A549 (cell line): ENCODE results near the gene ZNF341. TPM values are rescaled to one million over a fixed set of nuclear protein-coding genes. Genes with fewer than 3 reads are reported as not detected.
A peak's percentile ranks its signal among the peaks of the same experiment; 100 is the strongest.

Experiments
- ATAC-seq, 2 experiments: fragments of 200-7000 bp in 1 of 2; fragments of >200 bp in 1 of 2; cut with Nextera tagmentation in 1 of 2; cut with Tn5 transposase in 1 of 2; 3 replicates each; pipeline versions ENCODE4 v1.8.0 to v1.9.1; 2018 to 2020; ENCODE audit warnings: mild to moderate bottlenecking in 1 of 2, moderate library complexity in 1 of 2
- CTCF ChIA-PET: fragments of 300-600 bp; sonication (Branson Sonifier 250); formaldehyde crosslinking; extraction: SDS; loops from one replicate; lab custom pipeline; 2021; ENCODE audit warnings: antibody characterized with exemption, inconsistent platforms; lab: Yijun Ruan, JAX
- POLR2A ChIA-PET: fragments of 350-600 bp; formaldehyde crosslinking; extraction: SDS; loops from one replicate; lab custom pipeline; 2021; ENCODE audit warnings: antibody characterized with exemption, inconsistent platforms; lab: Yijun Ruan, JAX
- DNase-seq, 2 experiments: peaks; one replicate each; pipeline versions ENCODE4 v3.0.0 to v3.0.0-alpha.2; 2011 to 2016; ENCODE audit warnings: low read depth in 1 of 2, low spot score in 1 of 2
- FAIRE-seq: peaks from 2 replicates; lab custom pipeline; 2011; peaks lifted over from hg19 to GRCh38; lab: Jason Lieb, UNC
- H3K27ac ChIP-seq, 2 experiments: fragments of >200 bp; sonication (Bioruptor Twin); formaldehyde crosslinking; 3 replicates each; pipeline ENCODE4 v1.5.1; 2016 to 2017
- H3K4me1 ChIP-seq: fragments of >200 bp; sonication (Bioruptor Twin); formaldehyde crosslinking; 3 replicates; pipeline ENCODE4 v1.6.1; 2016
- H3K4me2 ChIP-seq: fragments of >200 bp; sonication (Bioruptor Twin); formaldehyde crosslinking; 3 replicates; pipeline ENCODE4 v1.6.1; 2016
- H3K4me3 ChIP-seq: fragments of >200 bp; sonication (Bioruptor Twin); formaldehyde crosslinking; 3 replicates; pipeline ENCODE4 v1.5.1; 2016
- H3K9me3 ChIP-seq: fragments of >200 bp; sonication (Bioruptor Twin); formaldehyde crosslinking; 3 replicates; pipeline ENCODE4 v1.6.1; 2016
- BCL3 ChIP-seq: fragments of >200 bp; sonication (Bioruptor Twin); formaldehyde crosslinking; IDR thresholded peaks from 3 replicates; pipeline ENCODE4 v1.6.1; 2016
- BHLHE40 ChIP-seq: IDR thresholded peaks from 2 replicates; pipeline ENCODE4 v1.6.1; 2012; ENCODE audit warnings: low read depth, low read length, inconsistent platforms
- CBX8 ChIP-seq: fragments of 200-600 bp; sonication (generic); IDR thresholded peaks from 2 replicates; pipeline ENCODE4 v1.6.1; 2016
- CEBPB ChIP-seq, 2 experiments: fragments of >200 bp in 1 of 2; sonication (Bioruptor Twin) in 1 of 2; formaldehyde crosslinking in 1 of 2; IDR thresholded peaks; 2 replicates each; pipeline ENCODE4 v1.6.1; 2012 to 2016
- CHD2 ChIP-seq: fragments of 150-350 bp; IDR thresholded peaks from 2 replicates; pipeline ENCODE4 v1.6.1; 2014; ENCODE audit warnings: low read length; ENCODE audit not compliant: partially characterized antibody
- EP300 ChIP-seq, 2 experiments: fragments of >200 bp; sonication (Bioruptor Twin); formaldehyde crosslinking; IDR thresholded peaks; 2 replicates in 1 of 2; 3 replicates in 1 of 2; pipeline ENCODE4 v1.6.1; 2016 to 2017
- FOSB ChIP-seq: fragments of 250-450 bp; sonication (Bioruptor Pico); IDR thresholded peaks from 2 replicates; pipeline ENCODE4 v1.5.0; 2020; ENCODE audit warnings: mild to moderate bottlenecking, moderate library complexity
- FOXS1 ChIP-seq: fragments of 250-450 bp; sonication (Bioruptor Pico); IDR thresholded peaks from 2 replicates; pipeline ENCODE4 v1.5.0; 2020; ENCODE audit warnings: mild to moderate bottlenecking, moderate library complexity
- HDAC2 ChIP-seq: fragments of 200-600 bp; sonication (generic); IDR thresholded peaks from 2 replicates; pipeline ENCODE4 v1.6.1; 2016
- HMGXB4 ChIP-seq: fragments of 250-450 bp; sonication (Bioruptor Pico); IDR thresholded peaks from 2 replicates; pipeline ENCODE4 v1.5.0; 2021; ENCODE audit warnings: mild to moderate bottlenecking, moderate library complexity, borderline replicate concordance
- HOXA7 ChIP-seq: fragments of 250-450 bp; sonication (Bioruptor Pico); IDR thresholded peaks from 2 replicates; pipeline ENCODE4 v1.5.0; 2020; ENCODE audit warnings: mild to moderate bottlenecking, moderate library complexity
- HOXB13 ChIP-seq: fragments of 250-450 bp; sonication (Bioruptor Pico); IDR thresholded peaks from 2 replicates; pipeline ENCODE4 v1.5.0; 2020; ENCODE audit warnings: low read depth, mild to moderate bottlenecking, moderate library complexity
- KDM1A ChIP-seq: fragments of 200-600 bp; sonication (generic); IDR thresholded peaks from 2 replicates; pipeline ENCODE4 v1.6.1; 2016; ENCODE audit warnings: low read depth, mild to moderate bottlenecking
- KDM5A ChIP-seq: fragments of 200-600 bp; sonication (generic); IDR thresholded peaks from 2 replicates; pipeline ENCODE4 v1.6.1; 2016; ENCODE audit warnings: antibody characterized with exemption, mild to moderate bottlenecking
- MAFK ChIP-seq: fragments of 450-650 bp; IDR thresholded peaks from 2 replicates; pipeline ENCODE4 v1.6.1; 2014; ENCODE audit not compliant: partially characterized antibody
- MAX ChIP-seq: IDR thresholded peaks from 2 replicates; pipeline ENCODE4 v1.6.1; 2012
- NFE2L2 ChIP-seq: fragments of 150-350 bp; conservative IDR thresholded peaks from 2 replicates; pipeline ENCODE4 v1.6.1; 2014; ENCODE audit warnings: low read length
- NR3C1 ChIP-seq: fragments of >200 bp; sonication (Bioruptor Twin); formaldehyde crosslinking; IDR thresholded peaks from 3 replicates; pipeline ENCODE4 v1.6.1; 2017
- POLR2A ChIP-seq: IDR thresholded peaks from 2 replicates; pipeline ENCODE4 v1.6.1; 2012; ENCODE audit warnings: mild to moderate bottlenecking, low read length
- RARB ChIP-seq: fragments of 250-450 bp; sonication (Bioruptor Pico); IDR thresholded peaks from 2 replicates; pipeline ENCODE4 v1.8.0; 2021; ENCODE audit warnings: mild to moderate bottlenecking, moderate library complexity
- RCOR1 ChIP-seq: fragments of 150-350 bp; IDR thresholded peaks from 2 replicates; pipeline ENCODE4 v1.6.1; 2014; ENCODE audit warnings: antibody characterized with exemption, low read length, low read depth
- ZC3H11A ChIP-seq: fragments of 450-650 bp; IDR thresholded peaks from 2 replicates; pipeline ENCODE4 v1.6.1; 2014; ENCODE audit warnings: antibody characterized with exemption, mild to moderate bottlenecking
- ZFP36 ChIP-seq: fragments of 450-650 bp; IDR thresholded peaks from 2 replicates; pipeline ENCODE4 v1.6.1; 2014; ENCODE audit warnings: borderline replicate concordance; ENCODE audit not compliant: partially characterized antibody
- ZSCAN20 ChIP-seq: fragments of 250-450 bp; sonication (Bioruptor Pico); IDR thresholded peaks from 2 replicates; pipeline ENCODE4 v1.8.0; 2022; ENCODE audit warnings: mild to moderate bottlenecking, moderate library complexity
- WGBS: methylation state at CpG from one replicate; pipeline ENCODE4 v1.1.6; 2017; ENCODE audit errors: missing lambda C conversion rate; 5-methylcytosine and 5-hydroxymethylcytosine counted together
- polyA plus RNA-seq, 4 experiments: library from polyadenylated mRNA; depleted of rRNA in 3 of 4; stranded (reverse); fragments of >200 nt; fragmentation: RNase III in 1 of 4; extraction: RNeasy Plus Mini Kit Qiagen cat#74134 plus additional on column Dnase treatment in 1 of 4; gene quantifications; 2 replicates in 3 of 4; 3 replicates in 1 of 4; pipeline ENCODE4 v1.2.3, GENCODE V29; 2011 to 2017
- TF ChIP-seq, protein P1 (sequence below): fragments of 200-600 bp; sonication (generic); IDR thresholded peaks from 2 replicates; pipeline ENCODE4 v1.6.1; 2016; ENCODE audit warnings: antibody characterized with exemption, mild to moderate bottlenecking, moderate library complexity
- TF ChIP-seq, protein P2 (sequence below): fragments of >200 bp; sonication (Bioruptor Twin); formaldehyde crosslinking; IDR thresholded peaks from 2 replicates; pipeline ENCODE4 v1.6.1; 2016
- TF ChIP-seq, protein P3 (sequence below): fragments of 150-350 bp; IDR thresholded peaks from 2 replicates; pipeline ENCODE4 v1.6.1; 2014; ENCODE audit warnings: low read depth, mild to moderate bottlenecking, low read length

ZNF341 gene
- polyA plus RNA-seq, 2 of the 4 experiments (the other 2 are of a cell fraction) = 2.1 to 4.1 TPM

DNA sequence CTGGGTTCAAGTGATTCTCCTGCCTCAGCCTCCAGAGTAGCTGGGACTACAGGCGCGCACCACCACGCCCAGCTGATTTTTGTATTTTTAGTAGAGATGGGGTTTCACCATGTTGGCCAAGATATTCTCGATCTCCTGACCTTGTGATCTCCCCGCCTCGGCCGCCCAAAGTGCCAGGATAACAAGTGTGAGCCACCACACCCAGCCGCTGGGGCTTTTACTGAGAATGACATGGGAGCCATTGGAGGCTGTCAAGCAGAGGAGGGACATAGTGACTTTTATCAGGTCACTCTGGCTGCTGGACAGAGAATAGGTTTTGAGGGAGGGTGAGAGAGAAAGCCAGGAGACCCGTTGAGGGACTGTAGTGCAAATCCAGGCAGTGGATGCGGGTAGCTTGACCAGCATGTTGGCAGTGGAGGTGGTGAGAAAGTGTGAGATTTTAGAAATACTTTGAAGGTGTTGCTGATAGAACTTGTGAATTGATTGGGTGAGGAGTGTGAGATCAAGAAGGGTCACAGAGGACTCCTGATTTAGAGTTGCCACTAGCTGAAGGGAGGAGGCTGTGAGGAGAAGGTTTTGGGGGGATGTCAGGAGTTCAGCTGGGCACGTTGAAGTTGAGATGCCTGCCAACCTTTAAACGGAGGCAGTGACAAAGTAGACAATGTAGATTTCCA, 14.7 kb downstream of the ZNF341 start:
- Histone ChIP-seq H3K4me1 (no peaks in the 10 kb centered on the region), H3K4me3 (no peak overlapping the region), H3K9me3 (no peaks in the 10 kb centered on the region), H3K4me2 (no peak overlapping the region), H3K27ac (no peak overlapping the region)
- FAIRE-seq = no peak
- ChIA-PET CTCF (interaction anchor here (1.9 kb wide), 1 partner anchor 14 kb away, joined by 5 read pairs; no protein-coding TSS in a partner anchor), POLR2A (no interaction called here)
- no peak for DNase-seq
- TF ChIP-seq, protein P1, sequence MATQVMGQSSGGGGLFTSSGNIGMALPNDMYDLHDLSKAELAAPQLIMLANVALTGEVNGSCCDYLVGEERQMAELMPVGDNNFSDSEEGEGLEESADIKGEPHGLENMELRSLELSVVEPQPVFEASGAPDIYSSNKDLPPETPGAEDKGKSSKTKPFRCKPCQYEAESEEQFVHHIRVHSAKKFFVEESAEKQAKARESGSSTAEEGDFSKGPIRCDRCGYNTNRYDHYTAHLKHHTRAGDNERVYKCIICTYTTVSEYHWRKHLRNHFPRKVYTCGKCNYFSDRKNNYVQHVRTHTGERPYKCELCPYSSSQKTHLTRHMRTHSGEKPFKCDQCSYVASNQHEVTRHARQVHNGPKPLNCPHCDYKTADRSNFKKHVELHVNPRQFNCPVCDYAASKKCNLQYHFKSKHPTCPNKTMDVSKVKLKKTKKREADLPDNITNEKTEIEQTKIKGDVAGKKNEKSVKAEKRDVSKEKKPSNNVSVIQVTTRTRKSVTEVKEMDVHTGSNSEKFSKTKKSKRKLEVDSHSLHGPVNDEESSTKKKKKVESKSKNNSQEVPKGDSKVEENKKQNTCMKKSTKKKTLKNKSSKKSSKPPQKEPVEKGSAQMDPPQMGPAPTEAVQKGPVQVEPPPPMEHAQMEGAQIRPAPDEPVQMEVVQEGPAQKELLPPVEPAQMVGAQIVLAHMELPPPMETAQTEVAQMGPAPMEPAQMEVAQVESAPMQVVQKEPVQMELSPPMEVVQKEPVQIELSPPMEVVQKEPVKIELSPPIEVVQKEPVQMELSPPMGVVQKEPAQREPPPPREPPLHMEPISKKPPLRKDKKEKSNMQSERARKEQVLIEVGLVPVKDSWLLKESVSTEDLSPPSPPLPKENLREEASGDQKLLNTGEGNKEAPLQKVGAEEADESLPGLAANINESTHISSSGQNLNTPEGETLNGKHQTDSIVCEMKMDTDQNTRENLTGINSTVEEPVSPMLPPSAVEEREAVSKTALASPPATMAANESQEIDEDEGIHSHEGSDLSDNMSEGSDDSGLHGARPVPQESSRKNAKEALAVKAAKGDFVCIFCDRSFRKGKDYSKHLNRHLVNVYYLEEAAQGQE = no peak
- no peak for TF ChIP-seq NFE2L2
- no peak for TF ChIP-seq EP300 (IDR thresholded peaks at IDR 0.05)
- no peak for TF ChIP-seq ZC3H11A
- TF ChIP-seq ZFP36 = no peak
- TF ChIP-seq RARB (CRISPR knock-in tag) = no peak
- TF ChIP-seq, protein P2, sequence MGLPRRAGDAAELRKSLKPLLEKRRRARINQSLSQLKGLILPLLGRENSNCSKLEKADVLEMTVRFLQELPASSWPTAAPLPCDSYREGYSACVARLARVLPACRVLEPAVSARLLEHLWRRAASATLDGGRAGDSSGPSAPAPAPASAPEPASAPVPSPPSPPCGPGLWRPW = no peak
- no peak for TF ChIP-seq POLR2A
- TF ChIP-seq CHD2 = no peak
- TF ChIP-seq MAFK = no peak
- TF ChIP-seq NR3C1 = no peak
- TF ChIP-seq ZSCAN20 (CRISPR knock-in tag) = no peak
- TF ChIP-seq HOXA7 = no peak
- no peak for TF ChIP-seq KDM1A
- no peak for TF ChIP-seq KDM5A
- 90% methylated on average over 12 of the region's 12 CpGs for whole genome bisulfite sequencing
- ATAC-seq = no peak

DNA sequence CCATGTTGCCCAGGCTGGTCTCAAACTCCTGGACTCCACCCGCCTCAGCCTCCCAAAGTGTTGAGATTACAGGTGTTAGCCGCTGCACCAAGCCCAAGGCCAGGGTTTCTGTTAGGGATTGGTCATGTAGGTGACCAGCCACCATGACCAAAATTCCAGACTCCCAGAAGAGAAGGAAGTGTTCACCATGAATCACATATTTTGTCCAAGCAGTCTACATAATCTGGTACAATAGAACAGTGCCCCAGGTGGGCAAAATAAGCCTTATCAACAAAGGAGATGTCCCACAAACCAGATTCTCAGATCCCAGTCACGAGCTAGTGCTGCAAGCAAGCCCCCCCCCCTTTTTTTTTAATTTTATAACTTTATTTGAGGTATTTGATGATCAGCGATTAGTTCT, 20.0 kb downstream of the ZNF341 start:
- FAIRE-seq = no peak
- CTCF ChIA-PET = no interaction called here
- WGBS = 94% methylated on average over 4 of the region's 4 CpGs
- TF ChIP-seq, protein P3, sequence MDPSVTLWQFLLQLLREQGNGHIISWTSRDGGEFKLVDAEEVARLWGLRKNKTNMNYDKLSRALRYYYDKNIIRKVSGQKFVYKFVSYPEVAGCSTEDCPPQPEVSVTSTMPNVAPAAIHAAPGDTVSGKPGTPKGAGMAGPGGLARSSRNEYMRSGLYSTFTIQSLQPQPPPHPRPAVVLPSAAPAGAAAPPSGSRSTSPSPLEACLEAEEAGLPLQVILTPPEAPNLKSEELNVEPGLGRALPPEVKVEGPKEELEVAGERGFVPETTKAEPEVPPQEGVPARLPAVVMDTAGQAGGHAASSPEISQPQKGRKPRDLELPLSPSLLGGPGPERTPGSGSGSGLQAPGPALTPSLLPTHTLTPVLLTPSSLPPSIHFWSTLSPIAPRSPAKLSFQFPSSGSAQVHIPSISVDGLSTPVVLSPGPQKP = no peak
- TF ChIP-seq HDAC2 (no peak), ZFP36 (no peak), BHLHE40 (no peak), FOXS1 (CRISPR knock-in tag) (no peak), CEBPB (IDR thresholded peaks at IDR 0.05) (no peak), RARB (CRISPR knock-in tag) (no peak), MAX (no peak), FOSB (CRISPR knock-in tag) (no peak), HOXB13 (CRISPR knock-in tag) (no peak), NR3C1 (no peak), RCOR1 (no peak), CBX8 (no peak), HMGXB4 (CRISPR knock-in tag) (no peak), BCL3 (no peak)
- TF ChIP-seq, all 56 proteins: peak for 0
- POLR2A ChIA-PET = no interaction called here
- no peak overlapping the region for H3K4me3 ChIP-seq
- H3K9me3 ChIP-seq = no peaks in the 10 kb centered on the region
- DNase-seq (no peak), ATAC-seq (peak; percentile 57 to 61; a peak in 3 of 6 replicates)
- no peaks in the 10 kb centered on the region for H3K4me1 ChIP-seq
- H3K4me2 ChIP-seq = no peak overlapping the region
- H3K27ac ChIP-seq = no peak overlapping the region
